HEK293 (cell line): Measurements from ENCODE around the gene RPRD1B.

Experiments used
- CTCF ChIA-PET: fragments of 350-600 bp; formaldehyde crosslinking; extraction: SDS; loops from one replicate; lab custom pipeline; 2021; ENCODE audit warnings: antibody characterized with exemption; lab: Yijun Ruan, JAX
- POLR2A ChIA-PET: fragments of 300-600 bp; formaldehyde crosslinking; extraction: SDS; loops from one replicate; lab custom pipeline; 2020; ENCODE audit warnings: antibody characterized with exemption, inconsistent platforms; lab: Yijun Ruan, JAX
- H3K27ac ChIP-seq: fragments of 200-500 bp; sonication (Bioruptor generic); 2 replicates; pipeline ENCODE4 v1.5.1; 2014; ENCODE audit warnings: low read depth, low read length, control low read depth, inconsistent platforms; ENCODE audit errors: extremely low read depth
- H3K36me3 ChIP-seq, 2 experiments: fragments of 200-500 bp in 1 of 2; sonication (Bioruptor generic) in 1 of 2; 1 replicate in 1 of 2; 2 replicates in 1 of 2; pipeline ENCODE4 v1.5.1; 2014 to 2017; ENCODE audit warnings: inconsistent platforms in 2 of 2, low read length in 2 of 2; ENCODE audit not compliant: control insufficient read depth in 2 of 2, insufficient read depth in 1 of 2
- H3K4me1 ChIP-seq: fragments of 200-500 bp; sonication (Bioruptor generic); 2 replicates; pipeline ENCODE4 v1.5.1; 2014; ENCODE audit warnings: mild to moderate bottlenecking, low read length, inconsistent platforms; ENCODE audit not compliant: control insufficient read depth, insufficient read depth
- H3K4me3 ChIP-seq: 2 replicates; pipeline ENCODE4 v1.5.1; 2011; ENCODE audit warnings: low read depth, mild to moderate bottlenecking, control low read depth, low read length, moderate library complexity
- H3K9me3 ChIP-seq: fragments of 200-500 bp; sonication (Bioruptor generic); 2 replicates; pipeline ENCODE4 v1.5.1; 2014; ENCODE audit warnings: low read depth, low read length, inconsistent platforms; ENCODE audit not compliant: control insufficient read depth, insufficient read depth
- GLIS1 ChIP-seq: fragments of 450-650 bp; formaldehyde crosslinking; IDR thresholded peaks from 2 replicates; pipeline ENCODE4 v1.5.1; 2016; ENCODE audit warnings: missing biosample characterization, missing genetic modification characterization
- GLIS2 ChIP-seq: fragments of 450-650 bp; formaldehyde crosslinking; IDR thresholded peaks from 2 replicates; pipeline ENCODE4 v1.5.1; 2016; ENCODE audit warnings: missing biosample characterization, missing genetic modification characterization
- HOXD13 ChIP-seq: sonication (generic); formaldehyde crosslinking; IDR thresholded peaks from 2 replicates; pipeline ENCODE4 v1.8.0; 2022; ENCODE audit warnings: missing genetic modification reagents, borderline replicate concordance
- IKZF3 ChIP-seq: fragments of 450-650 bp; IDR thresholded peaks from 2 replicates; pipeline ENCODE4 v1.5.0; 2018; ENCODE audit warnings: missing biosample characterization, mild to moderate bottlenecking, missing genetic modification characterization, moderate library complexity
- PRDM2 ChIP-seq: fragments of 450-650 bp; formaldehyde crosslinking; IDR thresholded peaks from 2 replicates; pipeline ENCODE4 v1.5.1; 2016; ENCODE audit warnings: missing biosample characterization, missing genetic modification characterization, borderline replicate concordance
- SCRT2 ChIP-seq: fragments of 450-650 bp; formaldehyde crosslinking; IDR thresholded peaks from 2 replicates; pipeline ENCODE4 v1.5.1; 2016; ENCODE audit warnings: missing biosample characterization, missing genetic modification characterization
- SP2 ChIP-seq: fragments of 450-650 bp; formaldehyde crosslinking; IDR thresholded peaks from 2 replicates; pipeline ENCODE4 v1.5.1; 2016; ENCODE audit warnings: missing biosample characterization, missing genetic modification characterization
- SP3 ChIP-seq: fragments of 450-650 bp; formaldehyde crosslinking; IDR thresholded peaks from 2 replicates; pipeline ENCODE4 v1.5.1; 2016; ENCODE audit warnings: missing biosample characterization, missing genetic modification characterization
- ZBTB17 ChIP-seq: fragments of 450-650 bp; formaldehyde crosslinking; IDR thresholded peaks from 2 replicates; pipeline ENCODE4 v1.5.1; 2016; ENCODE audit warnings: missing biosample characterization, missing genetic modification characterization
- ZFP41 ChIP-seq: fragments of 450-650 bp; formaldehyde crosslinking; IDR thresholded peaks from 2 replicates; pipeline ENCODE4 v1.5.1; 2016; ENCODE audit warnings: missing biosample characterization, missing genetic modification characterization, borderline replicate concordance
- ZNF121 ChIP-seq: fragments of 450-650 bp; formaldehyde crosslinking; IDR thresholded peaks from 2 replicates; pipeline ENCODE4 v1.5.1; 2016; ENCODE audit warnings: missing biosample characterization, missing genetic modification characterization
- ZNF155 ChIP-seq: fragments of 450-650 bp; formaldehyde crosslinking; IDR thresholded peaks from 2 replicates; pipeline ENCODE4 v1.5.1; 2016; ENCODE audit warnings: missing biosample characterization, missing genetic modification characterization
- ZNF174 ChIP-seq: fragments of 450-650 bp; formaldehyde crosslinking; IDR thresholded peaks from 2 replicates; pipeline ENCODE4 v1.5.0; 2017; ENCODE audit warnings: missing biosample characterization, mild to moderate bottlenecking, missing genetic modification characterization
- ZNF221 ChIP-seq: fragments of 450-650 bp; formaldehyde crosslinking; IDR thresholded peaks from 2 replicates; pipeline ENCODE4 v1.5.1; 2017; ENCODE audit warnings: missing biosample characterization, missing genetic modification characterization, borderline replicate concordance
- ZNF26 ChIP-seq: fragments of 450-650 bp; formaldehyde crosslinking; IDR thresholded peaks from 2 replicates; pipeline ENCODE4 v1.5.1; 2016; ENCODE audit warnings: missing biosample characterization, missing genetic modification characterization
- ZNF280C ChIP-seq: fragments of 450-650 bp; formaldehyde crosslinking; IDR thresholded peaks from 2 replicates; pipeline ENCODE4 v1.5.1; 2016; ENCODE audit warnings: missing biosample characterization, missing genetic modification characterization
- ZNF335 ChIP-seq: fragments of 450-650 bp; formaldehyde crosslinking; conservative IDR thresholded peaks from 2 replicates; pipeline ENCODE4 v1.5.1; 2016; ENCODE audit warnings: missing biosample characterization, missing genetic modification characterization
- ZNF341 ChIP-seq: fragments of 450-650 bp; formaldehyde crosslinking; IDR thresholded peaks from 2 replicates; pipeline ENCODE4; 2016; ENCODE audit warnings: low read depth, missing biosample characterization, missing genetic modification characterization
- ZNF404 ChIP-seq: fragments of 450-650 bp; formaldehyde crosslinking; IDR thresholded peaks from 2 replicates; pipeline ENCODE4 v1.5.1; 2017; ENCODE audit warnings: missing biosample characterization, missing genetic modification characterization
- ZNF530 ChIP-seq: fragments of 450-650 bp; formaldehyde crosslinking; IDR thresholded peaks from 2 replicates; pipeline ENCODE4 v1.5.1; 2016; ENCODE audit warnings: low read depth, missing biosample characterization, missing genetic modification characterization
- ZNF558 ChIP-seq: fragments of 450-650 bp; formaldehyde crosslinking; IDR thresholded peaks from 2 replicates; pipeline ENCODE4 v1.5.1; 2016; ENCODE audit warnings: missing biosample characterization, missing genetic modification characterization
- ZNF580 ChIP-seq: fragments of 450-650 bp; formaldehyde crosslinking; IDR thresholded peaks from 2 replicates; pipeline ENCODE4 v1.5.1; 2016; ENCODE audit warnings: missing biosample characterization, missing genetic modification characterization
- ZNF658 ChIP-seq: fragments of 450-650 bp; formaldehyde crosslinking; IDR thresholded peaks from 2 replicates; pipeline ENCODE4; 2016; ENCODE audit warnings: missing biosample characterization, missing genetic modification characterization
- TF ChIP-seq, protein P1 (sequence below): fragments of 450-650 bp; formaldehyde crosslinking; IDR thresholded peaks from 2 replicates; pipeline ENCODE4 v1.5.1; 2016; ENCODE audit warnings: missing biosample characterization, missing genetic modification characterization

RPRD1B gene

DNA sequence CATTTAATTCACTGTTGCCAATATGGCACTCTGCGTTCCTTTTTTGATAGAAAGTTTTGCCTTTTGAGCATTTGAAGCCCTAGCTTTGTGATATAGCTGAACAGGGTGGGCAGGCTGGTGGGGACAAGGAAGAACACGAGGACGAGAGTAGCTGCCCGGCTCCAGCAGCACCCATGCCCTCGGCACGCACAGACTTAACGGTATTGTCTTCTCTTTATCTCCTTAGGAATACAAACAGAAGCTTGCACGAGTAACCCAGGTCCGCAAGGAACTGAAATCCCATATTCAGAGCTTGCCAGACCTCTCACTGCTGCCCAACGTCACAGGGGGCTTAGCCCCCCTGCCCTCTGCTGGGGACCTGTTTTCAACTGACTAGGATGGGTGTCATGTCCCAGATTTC is 56.0 kb downstream of the RPRD1B start (continued):
- TF ChIP-seq PRDM2 (tag by site-specific recombination) (no peak), ZNF174 (tag by site-specific recombination) (no peak), SP3 (no peak), ZNF658 (tag by site-specific recombination) (no peak), GLIS1 (no peak), ZFP41 (tag by site-specific recombination) (no peak)

GRCh38 chr20:38090061-38090460 is 56.5 kb downstream of the RPRD1B start:
- no peak overlapping the region for H3K4me3 ChIP-seq
- CTCF ChIA-PET: interaction anchor here (0.6 to 1.7 kb wide), 3 partner anchors 17 to 131 kb away, joined by 3 to 4 read pairs (median 3); partner anchors contain the start of gene TGM2
- POLR2A ChIA-PET: no interaction called here
- peaks cover 0 to 63% of the 10 kb centered on the region in 2 experiments; a peak in 2 of 3 replicates for H3K36me3 ChIP-seq
- H3K4me1 ChIP-seq: no peaks in the 10 kb centered on the region
- H3K9me3 ChIP-seq: no peaks in the 10 kb centered on the region
- TF ChIP-seq IKZF3 (tag by site-specific recombination) (no peak), SP2 (tag by site-specific recombination) (no peak), ZNF221 (tag by site-specific recombination) (no peak), ZNF155 (tag by site-specific recombination) (no peak), ZNF121 (tag by site-specific recombination) (no peak), ZNF558 (no peak), ZNF580 (tag by site-specific recombination) (no peak), HOXD13 (CRISPR knock-in tag) (no peak), ZNF280C (tag by site-specific recombination) (no peak), ZNF26 (no peak), ZNF404 (tag by site-specific recombination) (no peak), GLIS2 (tag by site-specific recombination) (no peak), ZBTB17 (no peak), SCRT2 (no peak), ZNF335 (tag by site-specific recombination) (no peak), ZNF530 (tag by site-specific recombination) (no peak), ZNF341 (tag by site-specific recombination) (no peak)
- TF ChIP-seq, protein P1, sequence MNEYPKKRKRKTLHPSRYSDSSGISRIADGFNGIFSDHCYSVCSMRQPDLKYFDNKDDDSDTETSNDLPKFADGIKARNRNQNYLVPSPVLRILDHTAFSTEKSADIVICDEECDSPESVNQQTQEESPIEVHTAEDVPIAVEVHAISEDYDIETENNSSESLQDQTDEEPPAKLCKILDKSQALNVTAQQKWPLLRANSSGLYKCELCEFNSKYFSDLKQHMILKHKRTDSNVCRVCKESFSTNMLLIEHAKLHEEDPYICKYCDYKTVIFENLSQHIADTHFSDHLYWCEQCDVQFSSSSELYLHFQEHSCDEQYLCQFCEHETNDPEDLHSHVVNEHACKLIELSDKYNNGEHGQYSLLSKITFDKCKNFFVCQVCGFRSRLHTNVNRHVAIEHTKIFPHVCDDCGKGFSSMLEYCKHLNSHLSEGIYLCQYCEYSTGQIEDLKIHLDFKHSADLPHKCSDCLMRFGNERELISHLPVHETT: no peak
- no peak overlapping the region for H3K27ac ChIP-seq
